ENCODE measurements around the gene HEXIM2. TPM values are rescaled to one million over a fixed set of nuclear protein-coding genes. Genes with fewer than 3 reads are reported as not detected.
A peak's percentile ranks its signal among the peaks of the same experiment; 100 is the strongest.

Gene HEXIM2
- total RNA-seq, 1 experiment from 2014 or later: 12.5 TPM

GRCh38 chr17:45117848-45118646 lies 43.6 kb upstream of the HEXIM2 start:
- Mint-ChIP-seq H3K4me1 (peaks cover 8 to 31% of the 10 kb centered on the region in 2 experiments), H3K27ac (no peak overlapping the region; a peak in 1 of 7 replicates), H3K27me3 (ENCODE audit: low read depth) (no peaks in the 10 kb centered on the region), H3K9me3 (no peaks in the 10 kb centered on the region), H3K36me3 (ENCODE audit: insufficient read depth in 1 of 3, low read depth in 3 of 3) (peaks cover 0 to 4% (median 0%) of the 10 kb centered on the region in 3 experiments; a peak in 4 of 7 replicates), H3K4me3 (peak overlapping the region in 1 of 2 experiments; percentile 29; a peak in 1 of 5 replicates)
- Histone ChIP-seq H3K79me2 (ENCODE audit: insufficient read depth, low read length) (no peaks in the 10 kb centered on the region), H3K18ac (ENCODE audit: insufficient read length, low read depth, low read length) (no peak overlapping the region), H3K23ac (ENCODE audit: insufficient read length, low read depth, low read length) (no peak overlapping the region), H2BK15ac (ENCODE audit: low read depth, low read length) (no peak overlapping the region), H3K14ac (ENCODE audit: insufficient read depth, low read length) (no peak overlapping the region; the same call in 1 of the 2 replicates), H4K91ac (ENCODE audit: insufficient read length, low read depth, low read length) (no peak overlapping the region), H4K20me1 (ENCODE audit: control insufficient read depth, insufficient read depth, insufficient read length) (no peaks in the 10 kb centered on the region), H3K79me1 (ENCODE audit: insufficient read depth, low read depth, low read length, poor library complexity, severe bottlenecking) (no peaks in the 10 kb centered on the region), H2BK12ac (ENCODE audit: insufficient read length, low read depth, low read length) (no peak overlapping the region), H4K8ac (replicated peaks; ENCODE audit: insufficient read length, low read depth, low read length) (no peak overlapping the region), H3K56ac (ENCODE audit: insufficient read length, low read depth, low read length) (no peak overlapping the region), H3K4me1 (ENCODE audit: insufficient read depth, low read length) (no peaks in the 10 kb centered on the region), H3K27me3 (ENCODE audit: insufficient read depth, low read length) (no peaks in the 10 kb centered on the region), H3K4ac (ENCODE audit: low read depth, low read length) (no peak overlapping the region), H3K9ac (ENCODE audit: extremely low read depth, insufficient read length, low read length) (no peak overlapping the region), H2AK5ac (ENCODE audit: insufficient read length, low read length) (no peak overlapping the region), H3T11ph (ENCODE audit: low read length) (no peak overlapping the region), H3K4me2 (ENCODE audit: insufficient read depth, insufficient read length, low read length) (no peak overlapping the region), H4K5ac (ENCODE audit: insufficient read length, low read depth, low read length) (no peak overlapping the region), H2BK120ac (ENCODE audit: low read depth, low read length, poor library complexity, severe bottlenecking) (no peak overlapping the region), H3K27ac (ENCODE audit: insufficient read length, low read depth, low read length) (no peak overlapping the region), H3K23me2 (ENCODE audit: insufficient read length, low read depth, low read length, poor library complexity, severe bottlenecking) (no peaks in the 10 kb centered on the region), H2BK5ac (ENCODE audit: insufficient read length, low read length) (no peak overlapping the region), H2BK20ac (ENCODE audit: low read depth, low read length, poor library complexity, severe bottlenecking) (no peak overlapping the region), H3K9me3 (ENCODE audit: control insufficient read depth, low read depth, low read length) (no peaks in the 10 kb centered on the region), H2AFZ (ENCODE audit: low read length) (no peak overlapping the region)
- WGBS (ENCODE audit: extremely low coverage, insufficient read length, low lambda C conversion rate): no CpG with 5 or more reads among the region's 20 CpGs
- no peak for TF ChIP-seq CTCF (conservative IDR thresholded peaks at IDR 0.05)
- DNase-seq: no peak
